ES-I3 (cell line): ENCODE data around the gene RAD51B.

Source experiments
- H3K36me3 ChIP-seq: 2 replicates; pipeline ENCODE4 v1.6.1; 2013; ENCODE audit warnings: mild to moderate bottlenecking, low read length, control low read depth, moderate library complexity; ENCODE audit not compliant: insufficient read depth
- H3K4me1 ChIP-seq: 2 replicates; pipeline ENCODE4 v1.6.1; 2013; ENCODE audit warnings: mild to moderate bottlenecking, control low read depth, low read length; ENCODE audit not compliant: insufficient read depth
- H3K9ac ChIP-seq: 2 replicates; pipeline ENCODE4 v1.6.1; 2013; ENCODE audit warnings: low read depth, mild to moderate bottlenecking, low read length, moderate library complexity
- H3K9me3 ChIP-seq: 2 replicates; pipeline ENCODE4 v1.6.1; 2013; ENCODE audit warnings: mild to moderate bottlenecking, low read length, moderate library complexity; ENCODE audit not compliant: control insufficient read depth, insufficient read depth

Gene RAD51B

GRCh38 chr14:68377006-68377405 lies 557.4 kb downstream of the RAD51B start:
- Histone ChIP-seq H3K4me1 (peaks cover 9% of the 10 kb centered on the region), H3K36me3 (no peaks in the 10 kb centered on the region), H3K9me3 (no peaks in the 10 kb centered on the region), H3K9ac (no peak overlapping the region)

- Histone ChIP-seq H3K9me3 (no peaks in the 10 kb centered on the region), H3K9ac (no peak overlapping the region), H3K36me3 (0 out of 2 replicates have a peak, but pooled peaks cover under 1% of the 10 kb centered on the region), H3K4me1 (peaks cover 4% of the 10 kb centered on the region; the same call in 1 of the 2 replicates)
These were observed 557.9 kb downstream of the RAD51B start for GRCh38 chr14:68377459-68377858.

GRCh38 chr14:68379510-68380328 lies 560.1 kb downstream of the RAD51B start:
- H3K9ac ChIP-seq: no peak overlapping the region
- 0 out of 2 replicates have a peak, but pooled peaks cover 2% of the 10 kb centered on the region for H3K36me3 ChIP-seq
- no peaks in the 10 kb centered on the region; the same call in 1 of the 2 replicates for H3K4me1 ChIP-seq
- no peaks in the 10 kb centered on the region for H3K9me3 ChIP-seq

- H3K36me3 ChIP-seq: 0 out of 2 replicates have a peak, but pooled peaks cover 2% of the 10 kb centered on the region
- H3K4me1 ChIP-seq: no peaks in the 10 kb centered on the region; the same call in 1 of the 2 replicates
- no peak overlapping the region for H3K9ac ChIP-seq
- no peaks in the 10 kb centered on the region for H3K9me3 ChIP-seq
These were observed 560.8 kb downstream of the RAD51B start for GRCh38 chr14:68380329-68380741.

GRCh38 chr14:68384335-68384734 lies 564.8 kb downstream of the RAD51B start:
- 0 out of 2 replicates have a peak, but pooled peaks cover 2% of the 10 kb centered on the region for H3K36me3 ChIP-seq
- peaks cover 6% of the 10 kb centered on the region; the same call in 1 of the 2 replicates for H3K4me1 ChIP-seq
- no peaks in the 10 kb centered on the region for H3K9me3 ChIP-seq
- no peak overlapping the region for H3K9ac ChIP-seq

- Histone ChIP-seq H3K4me1 (peaks cover 6% of the 10 kb centered on the region; the same call in 1 of the 2 replicates), H3K9ac (no peak overlapping the region), H3K9me3 (no peaks in the 10 kb centered on the region), H3K36me3 (0 out of 2 replicates have a peak, but pooled peaks cover 2% of the 10 kb centered on the region)
These were observed 565.3 kb downstream of the RAD51B start for GRCh38 chr14:68384881-68385280.

GRCh38 chr14:68386446-68386845 lies 566.9 kb downstream of the RAD51B start:
- Histone ChIP-seq H3K36me3 (0 out of 2 replicates have a peak, but pooled peaks cover 2% of the 10 kb centered on the region), H3K9ac (no peak overlapping the region), H3K9me3 (no peaks in the 10 kb centered on the region), H3K4me1 (peaks cover 6% of the 10 kb centered on the region; the same call in 1 of the 2 replicates)

- H3K9me3 ChIP-seq: no peaks in the 10 kb centered on the region
- no peak overlapping the region for H3K9ac ChIP-seq
- H3K36me3 ChIP-seq: 0 out of 2 replicates have a peak, but pooled peaks cover 2% of the 10 kb centered on the region
These were observed 567.6 kb downstream of the RAD51B start for GRCh38 chr14:68386950-68387779.

GRCh38 chr14:68389943-68390342 lies 570.4 kb downstream of the RAD51B start:
- H3K9me3 ChIP-seq: no peaks in the 10 kb centered on the region
- H3K9ac ChIP-seq: no peak overlapping the region
- H3K4me1 ChIP-seq: peaks cover 22% of the 10 kb centered on the region
- H3K36me3 ChIP-seq: no peaks in the 10 kb centered on the region

More at GRCh38 chr14:68386950-68387779, 567.6 kb downstream of the RAD51B start:
- H3K4me1 ChIP-seq: peaks cover 6% of the 10 kb centered on the region; the same call in 1 of the 2 replicates

GRCh38 chr14:68390741-68391140 lies 571.2 kb downstream of the RAD51B start:
- Histone ChIP-seq H3K9me3 (no peaks in the 10 kb centered on the region), H3K4me1 (peaks cover 27% of the 10 kb centered on the region), H3K9ac (no peak overlapping the region), H3K36me3 (no peaks in the 10 kb centered on the region)

- Histone ChIP-seq H3K36me3 (no peaks in the 10 kb centered on the region), H3K9me3 (no peaks in the 10 kb centered on the region), H3K9ac (no peak overlapping the region), H3K4me1 (peaks cover 24% of the 10 kb centered on the region)
These were observed 571.9 kb downstream of the RAD51B start for GRCh38 chr14:68391311-68392014.

- no peak overlapping the region for H3K9ac ChIP-seq
- H3K36me3 ChIP-seq: no peaks in the 10 kb centered on the region
- no peaks in the 10 kb centered on the region for H3K9me3 ChIP-seq
- H3K4me1 ChIP-seq: peaks cover 21% of the 10 kb centered on the region
These were observed 573.0 kb downstream of the RAD51B start for GRCh38 chr14:68392393-68393141.

GRCh38 chr14:68393259-68393658 lies 573.7 kb downstream of the RAD51B start:
- H3K9ac ChIP-seq: no peak overlapping the region
- H3K9me3 ChIP-seq: no peaks in the 10 kb centered on the region
- peaks cover 28% of the 10 kb centered on the region for H3K4me1 ChIP-seq
- no peaks in the 10 kb centered on the region for H3K36me3 ChIP-seq
